ENCODE data around the gene SMAD6.

Gene SMAD6

DNA sequence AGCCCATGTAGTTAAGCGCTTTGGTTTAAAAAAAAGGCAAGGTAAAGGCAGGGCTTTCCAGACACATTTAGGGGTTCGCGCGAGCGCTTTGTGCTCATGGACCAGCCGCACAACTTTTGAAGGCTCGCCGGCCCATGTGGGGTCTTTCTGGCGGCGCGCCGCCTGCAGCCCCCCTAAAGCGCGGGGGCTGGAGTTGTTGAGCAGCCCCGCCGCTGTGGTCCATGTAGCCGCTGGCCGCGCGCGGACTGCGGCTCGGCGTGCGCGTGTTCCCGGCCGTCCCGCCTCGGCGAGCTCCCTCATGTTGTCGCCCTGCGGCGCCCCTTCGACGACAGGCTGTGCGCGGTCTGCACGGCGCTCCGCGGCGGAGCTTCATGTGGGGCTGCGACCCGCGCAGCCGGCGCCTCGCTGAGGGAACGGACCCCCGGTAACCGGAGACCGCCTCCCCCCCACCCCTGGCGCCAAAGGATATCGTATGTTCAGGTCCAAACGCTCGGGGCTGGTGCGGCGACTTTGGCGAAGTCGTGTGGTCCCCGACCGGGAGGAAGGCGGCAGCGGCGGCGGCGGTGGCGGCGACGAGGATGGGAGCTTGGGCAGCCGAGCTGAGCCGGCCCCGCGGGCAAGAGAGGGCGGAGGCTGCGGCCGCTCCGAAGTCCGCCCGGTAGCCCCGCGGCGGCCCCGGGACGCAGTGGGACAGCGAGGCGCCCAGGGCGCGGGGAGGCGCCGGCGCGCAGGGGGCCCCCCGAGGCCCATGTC, 927 bp downstream of the SMAD6 start:
- in situ Hi-C loops (cut with MboI; ENCODE audit: low sequenced_read_pairs): no loop called here

DNA sequence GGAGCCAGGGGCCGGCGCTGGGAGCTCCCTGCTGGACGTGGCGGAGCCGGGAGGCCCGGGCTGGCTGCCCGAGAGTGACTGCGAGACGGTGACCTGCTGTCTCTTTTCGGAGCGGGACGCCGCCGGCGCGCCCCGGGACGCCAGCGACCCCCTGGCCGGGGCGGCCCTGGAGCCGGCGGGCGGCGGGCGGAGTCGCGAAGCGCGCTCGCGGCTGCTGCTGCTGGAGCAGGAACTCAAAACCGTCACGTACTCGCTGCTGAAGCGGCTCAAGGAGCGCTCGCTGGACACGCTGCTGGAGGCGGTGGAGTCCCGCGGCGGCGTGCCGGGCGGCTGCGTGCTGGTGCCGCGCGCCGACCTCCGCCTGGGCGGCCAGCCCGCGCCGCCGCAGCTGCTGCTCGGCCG, 1.5 kb downstream of the SMAD6 start:
- in situ Hi-C loops (cut with MboI; ENCODE audit: low sequenced_read_pairs): no loop called here

DNA sequence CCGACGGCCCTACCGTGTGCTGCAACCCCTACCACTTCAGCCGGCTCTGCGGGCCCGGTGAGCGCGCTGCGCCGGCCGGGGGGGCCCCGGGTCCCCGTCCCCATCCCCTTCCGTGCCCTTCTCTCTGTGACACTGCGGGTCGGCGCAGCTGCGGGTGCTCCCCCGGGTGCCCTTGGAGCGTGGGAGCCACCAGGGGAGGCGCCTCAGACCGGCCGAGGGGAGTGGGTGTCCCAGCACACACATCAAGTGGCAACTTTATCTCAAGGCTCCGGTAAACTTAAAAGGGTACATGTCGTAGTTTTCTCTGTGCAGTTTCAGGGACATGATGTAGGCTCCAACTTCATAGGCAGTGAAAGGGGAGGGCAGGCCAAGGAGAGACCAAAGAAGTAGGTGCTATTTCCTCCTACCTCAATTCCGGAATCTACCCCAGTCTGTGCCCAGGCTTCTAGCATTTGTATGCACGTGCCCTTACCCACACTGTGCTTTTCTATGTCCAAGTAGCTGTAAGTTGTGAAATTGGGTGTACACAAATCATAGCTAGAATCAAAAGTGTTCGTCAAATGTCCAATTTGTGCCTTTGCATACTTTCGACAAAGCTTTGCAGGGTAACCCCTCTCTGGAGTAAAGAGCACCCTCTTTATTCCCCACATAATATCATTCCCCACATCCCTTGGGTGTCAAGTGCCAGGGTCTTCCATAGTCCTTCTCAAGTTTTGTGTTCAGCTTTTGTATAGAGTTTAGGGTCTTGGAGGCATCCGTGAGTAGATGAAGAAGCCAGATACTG, 2.2 kb downstream of the SMAD6 start:
- in situ Hi-C loops (cut with MboI; ENCODE audit: low sequenced_read_pairs): no loop called here

DNA sequence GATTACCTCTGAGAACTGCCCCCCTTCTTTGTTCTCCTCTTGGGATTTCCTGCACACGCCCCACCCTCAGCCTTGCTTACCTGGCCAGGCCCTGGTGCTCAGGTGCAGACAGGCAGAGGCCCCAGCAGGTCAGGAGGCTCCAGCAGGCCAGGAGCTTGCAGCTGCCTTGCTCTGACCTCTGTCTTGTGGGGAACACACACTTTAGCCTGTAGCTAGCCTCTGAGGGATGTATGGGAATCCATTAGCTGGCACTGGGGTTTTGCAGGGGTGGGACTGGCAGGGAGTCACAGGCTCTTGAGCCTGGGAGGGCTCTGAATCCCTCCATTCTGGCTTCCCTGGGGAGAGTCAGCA, 2.7 kb downstream of the SMAD6 start:
- in situ Hi-C loops (cut with MboI; ENCODE audit: low sequenced_read_pairs): no loop called here

- in situ Hi-C loops (cut with MboI; ENCODE audit: low sequenced_read_pairs): no loop called here
These were observed 3.5 kb downstream of the SMAD6 start for GRCh38 chr15:66705277-66706146.

- in situ Hi-C loops (cut with MboI; ENCODE audit: low sequenced_read_pairs): no loop called here
These were observed 4.2 kb downstream of the SMAD6 start for GRCh38 chr15:66706225-66706732.

DNA sequence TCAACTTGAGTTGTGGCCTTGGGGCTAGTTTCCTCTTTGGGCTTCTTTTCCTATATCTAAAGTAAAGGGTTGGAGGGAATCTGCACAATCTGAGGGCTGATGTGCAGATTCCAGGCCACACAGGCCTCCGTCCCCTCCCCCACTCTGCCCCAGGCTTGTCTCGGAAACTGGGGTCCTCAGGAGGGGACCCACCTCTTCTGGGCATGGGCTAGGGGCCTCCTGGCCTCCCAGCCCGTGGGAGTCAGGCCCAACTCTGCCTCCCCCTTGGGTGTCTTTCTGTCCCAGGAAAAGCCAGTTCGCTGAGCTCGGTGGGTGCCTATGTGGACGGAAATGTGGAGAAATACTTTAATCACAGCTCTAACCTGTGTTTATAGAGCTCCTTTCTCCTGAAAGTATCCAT, 4.8 kb downstream of the SMAD6 start:
- in situ Hi-C loops (cut with MboI; ENCODE audit: low sequenced_read_pairs): no loop called here

DNA sequence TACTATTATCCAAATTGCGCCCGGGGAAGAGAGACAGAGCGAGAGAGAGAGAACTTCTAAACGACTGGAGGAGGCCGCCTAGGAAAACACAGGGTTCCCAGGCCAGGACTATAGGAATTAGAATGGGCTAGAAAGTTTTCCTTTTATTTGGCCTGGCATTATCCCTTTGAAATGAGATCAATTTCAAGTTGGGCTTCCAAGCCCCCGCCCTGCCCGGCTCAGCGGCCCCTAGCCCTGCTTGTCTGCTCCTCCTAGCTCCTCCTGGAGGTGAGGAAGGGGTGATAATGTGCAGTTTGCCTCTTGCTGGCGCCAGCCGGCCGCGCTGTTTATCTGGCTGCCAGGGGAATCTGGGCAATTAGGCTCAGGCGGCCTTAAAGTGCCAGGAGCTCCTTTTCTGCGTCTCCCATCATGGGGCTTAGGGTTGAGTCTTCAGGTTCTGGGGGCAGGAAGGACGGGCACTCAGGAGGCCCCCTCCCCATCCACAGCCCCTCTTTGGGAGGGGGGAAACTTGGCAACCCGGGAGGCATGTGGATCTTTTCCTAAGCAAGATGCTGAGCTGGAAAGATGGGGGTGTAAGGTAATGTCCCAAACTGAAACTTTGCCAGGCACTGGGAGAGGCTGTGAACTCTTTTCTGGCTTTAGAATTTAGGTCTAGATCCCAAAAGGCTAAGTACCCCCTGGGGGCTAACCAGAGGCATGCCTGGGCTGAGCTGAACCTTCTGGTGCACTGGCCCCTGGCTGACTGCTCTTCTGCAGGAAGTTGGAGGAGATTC, 5.5 kb downstream of the SMAD6 start:
- in situ Hi-C loops (cut with MboI; ENCODE audit: low sequenced_read_pairs): no loop called here

DNA sequence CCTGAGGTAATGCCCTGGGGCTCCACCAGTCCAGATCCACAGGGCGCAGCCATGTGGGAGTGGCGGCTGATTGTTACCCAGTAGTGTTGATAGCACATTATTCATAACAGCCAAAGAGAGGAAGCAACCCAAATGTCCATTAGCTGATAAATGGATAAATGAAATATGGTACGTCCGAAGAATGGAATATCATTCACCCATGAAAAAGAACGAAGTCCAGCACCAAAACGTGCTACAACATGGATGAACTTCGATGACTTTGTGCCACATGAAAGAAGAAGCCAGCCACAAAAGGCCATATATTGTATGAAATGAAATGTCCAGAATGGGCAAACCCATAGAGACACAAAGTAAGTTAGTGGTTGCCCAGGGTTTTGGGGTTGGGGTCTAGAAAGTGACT, 6.4 kb downstream of the SMAD6 start:
- in situ Hi-C loops (cut with MboI; ENCODE audit: low sequenced_read_pairs): no loop called here

DNA sequence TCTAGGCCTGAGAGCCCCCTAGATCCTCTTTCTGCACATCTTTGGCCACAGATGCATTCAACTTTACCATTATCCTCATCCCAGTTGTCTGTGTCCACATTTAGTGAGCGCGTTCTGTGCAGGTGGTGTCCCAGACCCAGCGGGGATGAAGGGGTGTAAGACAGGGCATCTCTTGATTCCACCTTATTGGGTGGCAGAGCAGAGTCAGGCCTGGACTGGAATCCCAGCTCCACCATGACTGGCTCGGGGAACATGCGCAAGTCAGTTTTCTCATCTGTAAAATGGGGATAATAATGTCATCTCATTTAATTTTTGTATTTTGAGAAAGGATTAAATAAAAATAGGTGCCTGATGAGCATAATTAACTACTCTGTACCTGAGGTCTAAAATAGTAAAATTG, 7.8 kb downstream of the SMAD6 start:
- in situ Hi-C loops (cut with MboI; ENCODE audit: low sequenced_read_pairs): no loop called here

- in situ Hi-C loops (cut with MboI; ENCODE audit: low sequenced_read_pairs): no loop called here
These were observed 9.2 kb downstream of the SMAD6 start for GRCh38 chr15:66711260-66711659.

DNA sequence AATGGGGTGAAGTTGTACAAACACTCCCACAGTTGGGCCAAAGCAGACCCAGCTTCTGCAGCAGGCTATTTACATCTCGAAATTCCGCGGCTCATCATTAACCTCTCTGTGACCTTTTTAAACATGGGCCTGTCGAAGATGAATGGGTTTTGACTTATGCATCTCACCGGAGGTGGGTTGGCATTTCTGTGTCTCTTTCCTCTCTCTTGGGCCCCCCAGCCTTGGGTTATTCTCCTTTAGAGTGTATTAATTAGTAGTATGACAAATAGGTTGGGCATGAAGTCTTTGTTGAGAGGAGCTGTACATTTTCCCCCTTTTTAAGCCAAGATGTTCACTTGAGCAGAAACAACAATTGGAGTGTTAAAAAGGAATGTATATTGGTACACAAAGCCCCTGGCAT, 9.8 kb downstream of the SMAD6 start:
- in situ Hi-C loops (cut with MboI; ENCODE audit: low sequenced_read_pairs): no loop called here

- in situ Hi-C loops (cut with MboI; ENCODE audit: low sequenced_read_pairs): no loop called here
These were observed 11.9 kb downstream of the SMAD6 start for GRCh38 chr15:66713843-66714508.

DNA sequence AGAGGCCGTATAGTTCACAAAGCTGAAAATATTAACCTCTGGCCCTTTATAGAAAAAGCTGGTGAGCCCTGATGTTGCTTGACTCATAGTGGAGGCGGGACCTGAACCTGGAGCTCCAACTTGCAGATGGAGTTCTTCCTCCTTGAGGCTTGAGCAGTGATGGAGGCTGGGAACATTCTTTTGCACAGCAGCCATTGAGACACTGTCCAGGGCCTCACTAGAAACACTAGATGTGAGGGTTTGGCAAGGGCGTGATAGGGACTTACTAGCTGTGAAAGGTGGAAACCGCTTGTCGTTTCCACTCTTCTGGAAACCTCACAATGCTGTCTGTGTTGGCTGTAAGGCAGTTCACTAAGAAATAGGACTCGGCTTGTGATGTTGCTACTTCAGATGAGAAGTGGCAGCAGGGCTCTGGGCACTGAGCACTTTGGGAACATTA, 12.5 kb downstream of the SMAD6 start:
- in situ Hi-C loops (cut with MboI; ENCODE audit: low sequenced_read_pairs): no loop called here

GRCh38 chr15:66715181-66715624, 13.2 kb downstream of the SMAD6 start:
- in situ Hi-C loops (cut with MboI; ENCODE audit: low sequenced_read_pairs): no loop called here

DNA sequence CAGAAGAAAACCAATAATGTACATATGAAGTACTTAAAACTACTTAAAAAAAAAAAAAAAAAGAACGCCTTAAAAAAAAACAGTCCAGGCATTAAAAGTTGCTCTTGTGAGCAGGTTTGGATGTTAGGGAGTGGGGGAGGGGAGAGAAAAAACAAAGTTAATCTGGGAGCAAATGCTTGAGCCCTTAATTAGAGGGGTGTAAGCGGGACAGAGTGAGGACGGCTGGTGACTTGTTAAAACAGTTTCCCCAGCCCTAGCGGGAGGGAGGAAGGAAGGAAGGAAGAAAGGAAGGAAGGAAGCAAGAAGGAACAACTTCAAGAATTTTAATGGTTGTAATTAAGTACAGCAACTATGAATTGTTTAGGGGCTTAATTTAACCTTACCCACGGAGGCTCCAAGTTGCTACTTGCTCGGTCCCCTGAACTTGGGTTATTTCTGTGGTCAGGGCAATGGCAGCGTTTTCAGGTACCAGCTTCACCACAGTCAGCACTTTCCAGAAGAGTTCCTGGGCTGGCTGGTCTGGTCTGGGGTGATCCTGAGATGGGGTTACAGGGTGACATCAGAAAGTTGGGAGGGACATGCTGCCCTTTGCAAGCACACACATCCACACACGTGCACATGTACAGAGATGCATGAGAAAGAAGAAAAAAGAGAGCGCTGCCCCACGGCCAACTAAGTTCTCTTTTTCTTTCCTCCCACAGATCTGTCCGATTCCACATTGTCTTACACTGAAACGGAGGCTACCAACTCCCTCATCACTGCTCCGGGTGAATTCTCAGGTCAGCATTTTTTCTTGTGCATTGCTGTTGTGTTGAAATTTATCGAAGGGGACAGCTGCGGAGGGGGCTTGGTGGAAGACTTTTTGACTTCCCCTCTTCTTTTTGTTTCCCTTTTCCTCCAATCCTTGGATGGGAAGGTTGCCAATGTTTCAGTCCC, 14.0 kb downstream of the SMAD6 start:
- in situ Hi-C loops (cut with MboI; ENCODE audit: low sequenced_read_pairs): no loop called here

DNA sequence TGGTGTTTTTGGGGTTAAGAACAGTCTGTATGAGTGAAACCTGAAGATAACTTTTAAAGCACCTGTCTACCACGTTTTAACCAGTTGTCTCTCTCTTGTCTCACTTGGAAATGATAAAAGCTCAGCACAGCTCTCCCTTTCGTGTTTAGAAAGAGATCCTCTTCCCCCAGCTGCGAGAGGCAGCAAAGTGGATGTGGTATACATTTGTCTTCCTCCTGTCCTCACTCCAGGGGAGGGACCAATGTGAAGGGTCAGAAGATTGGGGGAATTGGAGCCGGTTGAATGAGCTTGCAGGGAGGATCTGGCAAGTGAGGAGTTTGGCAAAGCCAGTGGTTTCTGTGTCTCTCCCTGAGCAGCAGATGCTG, 14.6 kb downstream of the SMAD6 start:
- in situ Hi-C loops (cut with MboI; ENCODE audit: low sequenced_read_pairs): no loop called here

GRCh38 chr15:66718220-66718988, 16.4 kb downstream of the SMAD6 start:
- in situ Hi-C loops (cut with MboI; ENCODE audit: low sequenced_read_pairs): no loop called here
